ENCODE results near the gene ASTN2. TPM values are rescaled to one million over a fixed set of nuclear protein-coding genes. Genes with fewer than 3 reads are reported as not detected.

ASTN2 gene
- total and polyA plus RNA-seq, 2 donors: 3.1 to 10.2 TPM

DNA sequence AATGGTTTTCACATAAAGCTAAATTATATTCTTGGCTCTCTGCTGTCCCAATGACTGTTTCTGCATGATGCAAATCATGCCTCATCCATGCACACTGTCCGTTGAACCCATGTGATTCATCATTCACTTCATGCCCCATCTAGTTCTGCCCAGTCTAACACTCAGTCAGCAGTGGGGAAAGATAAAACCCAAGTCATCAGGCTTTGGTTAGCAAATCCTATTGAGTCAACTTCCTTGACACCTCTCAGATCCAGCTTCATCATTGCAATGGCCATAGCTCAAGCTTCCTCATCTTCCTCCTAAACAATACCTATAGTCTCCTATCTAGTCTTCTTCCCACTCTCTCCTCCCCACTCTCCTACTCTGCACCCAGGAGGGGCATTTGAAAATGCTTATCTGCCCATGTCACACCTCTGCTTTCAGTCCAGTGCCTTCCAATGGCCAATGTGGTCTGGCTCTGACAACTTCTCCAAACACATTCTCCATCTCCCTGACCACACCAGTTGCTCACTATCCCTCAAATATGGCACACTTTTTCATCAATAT lies 993.8 kb downstream of the ASTN2 start:
- Histone ChIP-seq H3K4me1 (ENCODE audit: insufficient read depth) (no peaks in the 10 kb centered on the region), H3K4me3 (ENCODE audit: low read depth, low read length) (no peak overlapping the region), H3K36me3 (ENCODE audit: insufficient read depth) (peaks cover 4% of the 10 kb centered on the region), H3K27ac (ENCODE audit: low read depth) (no peak overlapping the region)
- no peak for DNase-seq (ENCODE audit: extremely low spot score)
- WGBS: 88% methylated on average over 1 of the region's 1 CpG

DNA sequence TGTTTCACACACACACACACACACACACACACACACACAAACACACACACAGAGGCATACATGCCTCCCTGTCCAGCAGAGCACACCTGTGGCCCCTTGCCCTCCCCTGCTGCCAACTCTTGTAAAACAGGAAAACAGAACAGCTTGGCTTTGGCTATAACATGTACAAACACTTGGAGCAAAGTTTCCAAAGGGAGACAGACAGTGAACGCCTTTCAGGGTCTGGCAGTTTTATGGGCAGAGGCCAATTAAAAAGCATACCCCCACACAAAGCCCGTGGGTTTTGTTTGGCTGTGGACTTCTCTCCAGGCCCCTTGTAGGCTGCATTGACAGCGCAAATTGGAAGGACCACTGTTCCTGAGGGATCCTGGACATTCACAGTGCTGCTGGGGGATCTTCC lies 995.7 kb downstream of the ASTN2 start:
- WGBS: 52% methylated on average over 3 of the region's 3 CpGs
- no peak for DNase-seq (ENCODE audit: extremely low spot score)
- Histone ChIP-seq H3K36me3 (ENCODE audit: insufficient read depth) (peaks cover 3% of the 10 kb centered on the region), H3K4me1 (ENCODE audit: insufficient read depth) (no peaks in the 10 kb centered on the region), H3K4me3 (ENCODE audit: low read depth, low read length) (no peak overlapping the region), H3K27ac (ENCODE audit: low read depth) (no peak overlapping the region)

DNA sequence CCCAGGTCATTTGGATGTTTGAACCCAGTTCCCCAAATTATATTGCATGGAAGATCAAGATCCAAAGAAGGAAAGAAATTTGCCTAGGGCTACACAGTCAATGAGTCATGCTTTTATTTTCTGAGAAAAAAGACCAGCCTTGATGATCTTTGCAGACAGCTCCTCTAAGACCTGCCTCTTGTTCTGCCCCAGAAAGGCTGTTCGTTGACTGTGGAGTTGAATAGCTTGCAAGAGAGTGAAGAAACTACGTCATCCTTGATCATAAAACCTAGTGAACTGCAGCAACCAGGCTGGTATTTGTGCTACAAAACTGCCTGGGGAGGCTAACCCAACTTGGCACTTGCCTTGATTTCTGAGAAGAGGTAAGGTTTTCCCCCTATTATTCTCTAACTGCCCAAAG lies 997.4 kb downstream of the ASTN2 start:
- H3K27ac ChIP-seq (ENCODE audit: low read depth): no peak overlapping the region
- DNase-seq (ENCODE audit: extremely low spot score): no peak
- peaks cover 3% of the 10 kb centered on the region for H3K36me3 ChIP-seq (ENCODE audit: insufficient read depth)
- H3K4me1 ChIP-seq (ENCODE audit: insufficient read depth): no peaks in the 10 kb centered on the region
- WGBS: 93% methylated on average over 2 of the region's 2 CpGs
- no peak overlapping the region for H3K4me3 ChIP-seq (ENCODE audit: low read depth, low read length)

DNA sequence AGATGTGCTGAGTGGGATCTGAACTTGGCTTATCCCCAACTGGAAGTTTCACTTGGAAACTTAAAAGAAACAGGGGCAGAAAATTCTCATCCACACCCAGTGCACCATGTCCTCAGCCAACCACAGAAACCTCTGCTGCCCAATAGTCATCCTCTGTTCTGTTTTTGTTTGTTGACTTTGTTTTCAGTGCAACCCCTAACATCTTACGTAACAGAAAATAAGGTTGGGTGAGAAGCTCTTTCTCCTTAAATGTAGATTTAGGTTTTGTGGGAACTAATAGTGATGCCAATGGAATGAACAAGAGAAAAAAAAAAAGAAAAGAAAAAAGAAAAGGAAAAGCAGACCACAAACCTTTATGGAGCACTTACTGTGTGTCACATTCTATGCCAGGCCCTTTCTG lies 998.4 kb downstream of the ASTN2 start:
- WGBS: 100% methylated on average over 1 of the region's 1 CpG
- Histone ChIP-seq H3K36me3 (ENCODE audit: insufficient read depth) (peaks cover 3% of the 10 kb centered on the region), H3K4me1 (ENCODE audit: insufficient read depth) (no peaks in the 10 kb centered on the region), H3K27ac (ENCODE audit: low read depth) (no peak overlapping the region), H3K4me3 (ENCODE audit: low read depth, low read length) (no peak overlapping the region)
- DNase-seq (ENCODE audit: extremely low spot score): no peak

DNA sequence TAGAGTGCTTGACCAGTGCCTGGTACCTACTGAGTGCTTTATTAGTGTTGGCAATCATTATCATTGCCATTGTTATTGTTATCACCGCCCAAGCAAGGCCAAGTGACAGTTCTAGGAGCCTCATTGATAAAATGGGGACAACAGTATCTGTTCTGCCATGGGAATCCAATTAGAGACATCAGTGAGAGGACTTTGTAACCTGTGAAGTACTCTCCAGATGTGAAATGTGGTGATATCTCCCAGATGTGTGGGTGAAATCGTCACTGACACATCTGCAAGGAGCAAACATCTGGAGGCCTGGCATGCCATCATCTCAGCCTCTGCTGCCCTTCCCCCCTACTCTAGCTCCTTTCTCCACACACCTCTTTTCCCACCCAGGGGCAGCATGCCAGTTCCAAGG lies 1000.5 kb downstream of the ASTN2 start:
- H3K27ac ChIP-seq (ENCODE audit: low read depth): no peak overlapping the region
- 81% methylated on average over 2 of the region's 2 CpGs for WGBS
- H3K36me3 ChIP-seq (ENCODE audit: insufficient read depth): peaks cover 3% of the 10 kb centered on the region
- DNase-seq (ENCODE audit: extremely low spot score): no peak
- H3K4me3 ChIP-seq (ENCODE audit: low read depth, low read length): no peak overlapping the region
- no peaks in the 10 kb centered on the region for H3K4me1 ChIP-seq (ENCODE audit: insufficient read depth)

GRCh38 chr9:116411506-116411905 lies 1003.4 kb downstream of the ASTN2 start:
- 98% methylated on average over 1 of the region's 1 CpG for WGBS
- Histone ChIP-seq H3K4me1 (ENCODE audit: insufficient read depth) (no peaks in the 10 kb centered on the region), H3K27ac (ENCODE audit: low read depth) (no peak overlapping the region), H3K36me3 (ENCODE audit: insufficient read depth) (peaks cover 3% of the 10 kb centered on the region), H3K4me3 (ENCODE audit: low read depth, low read length) (no peak overlapping the region)
- DNase-seq (ENCODE audit: extremely low spot score): no peak

- Histone ChIP-seq H3K36me3 (ENCODE audit: insufficient read depth) (no peaks in the 10 kb centered on the region), H3K4me3 (ENCODE audit: low read depth, low read length) (no peak overlapping the region), H3K4me1 (ENCODE audit: insufficient read depth) (no peaks in the 10 kb centered on the region), H3K27ac (ENCODE audit: low read depth) (no peak overlapping the region)
- no peak for DNase-seq (ENCODE audit: extremely low spot score)
- WGBS: 83% methylated on average over 6 of the region's 6 CpGs
Observed at GRCh38 chr9:116409638-116410037, 1005.2 kb downstream of the ASTN2 start.

DNA sequence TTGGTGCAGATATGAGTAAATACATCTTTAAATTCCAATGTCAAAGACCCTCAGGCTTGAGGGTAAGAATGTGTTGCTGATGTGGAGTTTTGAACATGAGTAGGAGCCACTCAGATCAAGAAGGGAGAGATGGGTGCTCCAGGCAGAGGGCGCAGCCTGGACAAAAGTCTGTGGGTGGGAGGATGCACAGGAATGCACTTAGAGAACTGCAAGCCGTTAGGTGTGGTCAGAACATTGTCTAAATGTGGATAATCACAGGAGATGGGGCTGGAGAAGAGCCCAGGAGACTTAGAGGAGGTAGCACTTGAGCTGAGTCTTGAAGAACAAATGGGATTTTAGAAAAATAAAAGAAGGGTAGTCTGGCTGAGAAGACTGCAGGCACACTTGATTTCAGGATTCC lies 1005.7 kb downstream of the ASTN2 start:
- H3K4me3 ChIP-seq (ENCODE audit: low read depth, low read length): no peak overlapping the region
- 81% methylated on average over 2 of the region's 2 CpGs for WGBS

DNA sequence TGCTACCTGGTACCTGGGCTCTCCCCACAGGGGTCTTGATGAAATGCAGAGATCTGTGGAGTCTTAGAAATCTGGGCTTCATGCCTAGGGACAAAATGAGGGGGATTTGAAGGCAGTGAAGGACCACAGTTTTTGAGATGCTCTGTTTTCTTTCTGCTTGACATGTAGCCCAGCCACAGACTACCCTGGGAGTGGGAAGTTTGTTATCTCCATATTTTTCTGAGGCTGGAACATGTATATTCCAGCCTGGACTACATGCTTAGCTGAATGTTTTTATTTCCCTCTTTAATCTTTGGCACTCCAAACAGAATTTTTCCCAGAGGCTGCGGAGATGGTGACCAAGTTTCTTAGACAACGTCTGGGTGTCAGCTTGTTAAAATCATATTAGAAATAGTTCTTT lies 1008.4 kb downstream of the ASTN2 start:
- no peak overlapping the region for H3K27ac ChIP-seq (ENCODE audit: low read depth)
- no peaks in the 10 kb centered on the region for H3K36me3 ChIP-seq (ENCODE audit: insufficient read depth)
- DNase-seq (ENCODE audit: extremely low spot score): no peak
- H3K4me3 ChIP-seq (ENCODE audit: low read depth, low read length): no peak overlapping the region
- 32% methylated on average over 2 of the region's 2 CpGs for WGBS
- H3K4me1 ChIP-seq (ENCODE audit: insufficient read depth): no peaks in the 10 kb centered on the region

More for the DNA sequence above, 1005.7 kb downstream of the ASTN2 start:
- no peak for DNase-seq (ENCODE audit: extremely low spot score)
- H3K36me3 ChIP-seq (ENCODE audit: insufficient read depth): no peaks in the 10 kb centered on the region
- no peak overlapping the region for H3K27ac ChIP-seq (ENCODE audit: low read depth)
- no peaks in the 10 kb centered on the region for H3K4me1 ChIP-seq (ENCODE audit: insufficient read depth)

DNA sequence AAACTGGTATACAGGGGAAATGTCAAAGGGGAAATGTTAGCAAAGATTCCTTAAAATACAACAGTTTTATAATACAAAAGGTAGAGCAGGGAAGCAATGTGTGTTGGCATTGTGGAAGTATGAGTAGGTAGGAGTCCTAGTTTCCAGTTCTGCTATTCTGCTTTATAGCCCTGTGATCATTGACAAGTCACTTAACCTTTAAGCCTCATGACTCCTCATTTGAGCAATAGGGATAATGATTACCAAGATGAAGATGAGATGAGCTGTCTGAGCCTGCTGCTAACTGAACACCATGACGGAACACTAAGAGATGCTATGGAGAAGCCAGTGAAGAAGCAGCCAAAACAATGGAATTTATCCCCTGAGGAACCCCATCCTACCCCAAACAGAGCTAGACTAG lies 1009.5 kb downstream of the ASTN2 start:
- H3K27ac ChIP-seq (ENCODE audit: low read depth): no peak overlapping the region
- WGBS: 98% methylated on average over 1 of the region's 1 CpG
- no peak for DNase-seq (ENCODE audit: extremely low spot score)
- no peak overlapping the region for H3K4me3 ChIP-seq (ENCODE audit: low read depth, low read length)
- no peaks in the 10 kb centered on the region for H3K36me3 ChIP-seq (ENCODE audit: insufficient read depth)
- H3K4me1 ChIP-seq (ENCODE audit: insufficient read depth): no peaks in the 10 kb centered on the region

DNA sequence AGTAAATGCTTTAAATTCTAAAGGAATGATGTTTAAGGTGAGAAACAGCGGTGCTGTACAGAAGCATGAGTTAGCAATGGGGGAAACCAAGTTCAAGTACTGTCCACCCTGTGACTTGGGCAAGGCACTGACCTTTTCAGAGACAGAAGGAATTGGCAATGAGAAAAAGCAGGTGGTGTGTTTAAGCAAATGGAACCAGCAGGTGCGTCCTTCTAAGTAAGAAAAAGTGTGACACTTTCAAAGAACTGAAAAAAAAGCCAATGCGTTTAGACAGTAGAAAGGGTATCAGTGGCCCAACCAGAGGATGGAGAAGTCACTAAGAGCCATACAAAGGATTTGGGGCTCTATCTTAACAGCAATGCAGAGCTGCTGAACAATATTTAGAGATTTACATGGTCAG lies 1010.6 kb downstream of the ASTN2 start:
- Histone ChIP-seq H3K4me1 (ENCODE audit: insufficient read depth) (no peaks in the 10 kb centered on the region), H3K36me3 (ENCODE audit: insufficient read depth) (no peaks in the 10 kb centered on the region), H3K4me3 (ENCODE audit: low read depth, low read length) (no peak overlapping the region), H3K27ac (ENCODE audit: low read depth) (no peak overlapping the region)
- DNase-seq (ENCODE audit: extremely low spot score): no peak
- WGBS: 98% methylated on average over 3 of the region's 3 CpGs

DNA sequence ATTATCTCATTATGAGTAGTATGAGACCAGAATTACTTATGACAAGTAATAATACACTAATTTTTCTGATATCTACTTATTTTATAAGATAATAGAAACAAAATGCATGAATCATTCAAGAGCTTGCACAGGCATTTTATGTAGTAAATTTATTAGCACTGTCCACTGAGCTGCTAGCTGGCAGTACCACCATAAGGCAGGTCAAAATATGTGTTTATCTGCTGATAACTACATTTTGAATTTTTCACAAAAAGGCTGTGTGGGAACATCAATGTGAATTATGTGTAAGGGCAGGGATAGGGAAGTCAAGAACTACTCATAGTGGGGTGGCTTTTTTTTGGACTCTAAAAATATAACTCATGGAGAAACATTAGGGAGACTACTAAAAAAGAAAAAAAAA lies 1011.7 kb downstream of the ASTN2 start:
- Histone ChIP-seq H3K36me3 (ENCODE audit: insufficient read depth) (no peaks in the 10 kb centered on the region), H3K4me3 (ENCODE audit: low read depth, low read length) (no peak overlapping the region), H3K27ac (ENCODE audit: low read depth) (no peak overlapping the region), H3K4me1 (ENCODE audit: insufficient read depth) (no peaks in the 10 kb centered on the region)
- DNase-seq (ENCODE audit: extremely low spot score): no peak

DNA sequence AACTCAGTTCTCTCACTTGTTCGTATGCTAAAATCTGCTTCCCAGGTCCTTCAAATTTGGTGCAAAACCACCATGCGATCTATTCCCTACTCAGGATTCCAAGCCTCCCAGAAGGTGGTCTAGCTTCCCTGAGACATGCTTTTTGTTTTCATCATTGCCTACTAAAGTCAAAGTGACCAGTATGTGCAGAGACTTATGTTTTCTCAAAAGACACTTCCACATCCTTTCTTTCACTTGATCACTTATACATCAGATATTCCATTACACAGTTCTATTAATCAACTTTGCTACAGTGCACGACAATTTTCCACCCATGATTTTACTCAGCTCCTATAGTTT lies 1019.2 kb downstream of the ASTN2 start:
- no peak for DNase-seq (ENCODE audit: extremely low spot score)
- H3K36me3 ChIP-seq (ENCODE audit: insufficient read depth): peaks cover 2% of the 10 kb centered on the region
- H3K4me1 ChIP-seq (ENCODE audit: insufficient read depth): no peaks in the 10 kb centered on the region
- no peak overlapping the region for H3K4me3 ChIP-seq (ENCODE audit: low read depth, low read length)
- no peak overlapping the region for H3K27ac ChIP-seq (ENCODE audit: low read depth)
- WGBS: 93% methylated on average over 3 of the region's 3 CpGs

GRCh38 chr9:116394894-116395698 lies 1019.8 kb downstream of the ASTN2 start:
- H3K4me3 ChIP-seq (ENCODE audit: low read depth, low read length): no peak overlapping the region
- 90% methylated on average over 5 of the region's 5 CpGs for WGBS
- no peak for DNase-seq (ENCODE audit: extremely low spot score)
- H3K27ac ChIP-seq (ENCODE audit: low read depth): no peak overlapping the region
- H3K4me1 ChIP-seq (ENCODE audit: insufficient read depth): no peaks in the 10 kb centered on the region
- peaks cover 2% of the 10 kb centered on the region for H3K36me3 ChIP-seq (ENCODE audit: insufficient read depth)

Data from urinary bladder (tissue), 4 donors.